NCI-H2227 (cell line): ENCODE measurements around the gene SLC39A11.
"Not testable (repeated sequence)": the region's sequence is repeated elsewhere in the genome, so short reads cannot be mapped to it uniquely, and the experiment has no call there.

Source experiments
- DNase-seq: peaks from one replicate; lab custom pipeline; 2025; ENCODE audit not compliant: unreplicated experiment; lab: John Stamatoyannopoulos, UW

Gene SLC39A11

DNA sequence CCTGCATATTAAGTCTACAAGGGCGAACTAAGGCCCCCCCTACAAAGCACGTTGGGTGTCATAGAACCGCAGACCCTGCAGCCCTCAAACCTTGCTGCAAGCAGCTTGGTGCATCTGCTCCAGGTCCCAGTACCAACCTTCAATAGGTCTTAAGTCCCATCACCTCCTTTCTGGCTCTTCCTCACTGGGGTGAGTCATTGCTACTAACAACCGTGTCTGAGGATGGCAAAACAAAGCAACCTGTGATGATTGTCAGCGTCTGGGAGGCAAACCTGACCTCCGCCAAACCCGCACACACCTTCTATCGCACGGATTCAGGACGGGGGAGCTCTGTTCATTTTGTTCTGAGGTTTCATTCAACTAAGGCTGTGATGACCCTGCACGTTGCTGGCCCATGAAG is 138.9 kb downstream of the SLC39A11 start:
- DNase-seq: no peak

DNA sequence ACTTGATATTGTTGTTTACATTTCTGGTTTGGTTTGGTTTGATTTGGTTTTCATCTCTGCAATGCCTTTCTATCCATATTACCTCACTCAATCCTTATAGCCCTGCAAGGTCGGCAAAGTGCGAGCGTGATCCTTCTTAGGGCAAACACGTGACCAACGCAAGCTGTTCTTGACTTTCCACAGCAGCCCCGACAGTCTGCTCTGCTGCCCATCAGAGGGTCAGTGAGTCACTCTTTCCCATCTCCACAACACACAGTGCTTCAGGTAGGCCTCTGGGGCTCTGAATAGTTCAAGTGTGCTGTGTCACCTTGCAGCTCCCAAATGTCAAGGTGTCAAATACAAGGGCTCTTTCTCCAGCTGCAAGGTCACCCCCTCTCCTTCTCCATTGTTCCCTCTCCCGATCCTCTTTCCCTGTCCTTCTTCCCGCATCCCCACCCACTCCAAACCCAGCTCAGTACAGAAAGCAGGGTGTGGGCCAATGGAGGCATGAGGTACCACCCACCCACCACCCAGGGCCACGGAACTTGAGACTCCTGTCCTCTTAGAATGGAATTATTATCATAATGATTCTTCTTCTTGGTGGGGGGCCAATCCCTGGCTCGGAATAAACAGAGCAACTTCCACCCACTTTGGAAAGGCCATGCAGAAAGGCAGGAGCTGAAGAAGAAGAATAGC is 139.7 kb downstream of the SLC39A11 start:
- DNase-seq: no peak

DNA sequence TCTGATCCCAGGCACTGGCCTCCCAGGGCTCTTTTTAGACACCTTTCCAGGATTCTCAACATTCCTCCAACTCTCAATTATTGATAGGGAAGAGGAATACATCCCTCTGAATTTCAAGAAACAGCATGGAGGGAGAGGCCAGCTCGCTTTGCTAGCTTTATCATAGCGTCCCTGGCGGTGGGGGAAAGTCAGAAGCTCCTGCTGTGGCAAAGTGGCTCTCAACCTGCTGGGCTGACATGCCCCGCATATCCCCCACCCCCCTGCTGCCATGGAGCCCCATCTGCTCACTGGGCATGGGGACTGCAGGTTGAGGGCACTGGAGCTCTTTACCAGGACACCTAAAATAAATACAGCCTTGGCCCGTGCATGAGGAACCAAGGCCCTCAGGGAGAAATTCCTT is 140.3 kb downstream of the SLC39A11 start:
- DNase-seq: peak; percentile 20

DNA sequence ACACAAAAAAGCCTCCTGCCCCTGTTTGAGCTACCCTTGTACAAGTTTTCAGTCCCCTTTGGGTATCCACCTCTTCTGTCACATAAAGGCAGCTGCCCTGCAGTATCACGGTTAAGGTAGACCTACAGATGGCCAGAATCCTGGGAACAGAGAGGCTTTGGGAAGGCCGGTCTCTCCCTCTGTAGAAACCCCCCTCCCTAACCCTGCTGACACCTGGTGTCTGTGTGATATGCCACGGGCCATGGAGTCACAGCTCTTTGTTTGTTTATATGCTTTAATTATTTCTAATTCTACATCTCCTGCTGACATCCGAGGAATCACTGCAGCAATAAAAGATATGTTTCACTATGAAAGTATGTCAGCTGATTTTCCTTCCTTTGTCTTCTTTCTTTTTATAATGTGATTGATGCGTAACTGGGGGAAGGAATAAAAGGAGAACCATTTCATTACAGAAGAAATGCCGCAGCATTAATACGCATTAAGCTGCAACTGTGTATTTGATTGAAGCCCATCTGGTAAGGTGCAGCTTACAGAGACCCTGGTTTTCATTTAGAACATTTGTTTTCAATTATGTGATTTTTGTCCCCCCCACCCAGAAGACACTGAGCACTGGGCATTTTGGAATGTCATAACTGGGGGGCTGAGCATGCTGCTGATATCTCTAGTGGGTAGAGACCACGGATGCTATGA is 142.1 kb downstream of the SLC39A11 start:
- peak; percentile 34 for DNase-seq

DNA sequence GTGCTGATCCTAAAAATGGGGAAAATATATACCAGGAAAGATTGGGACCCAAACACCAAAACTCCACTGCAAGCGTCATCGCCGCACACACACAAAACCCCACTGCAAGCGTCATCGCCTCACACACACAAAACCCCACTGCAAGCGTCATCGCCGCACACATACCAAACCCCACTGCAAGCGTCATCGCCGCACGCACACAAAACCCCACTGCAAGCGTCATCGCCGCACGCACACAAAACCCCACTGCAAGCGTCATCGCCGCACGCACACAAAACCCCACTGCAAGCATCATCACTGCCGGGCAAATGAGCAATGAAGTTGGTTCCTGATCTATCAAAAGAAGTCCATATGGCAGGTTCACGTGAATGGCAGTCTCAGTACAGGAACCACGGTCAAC is 144.4 kb downstream of the SLC39A11 start:
- DNase-seq: no peak

DNA sequence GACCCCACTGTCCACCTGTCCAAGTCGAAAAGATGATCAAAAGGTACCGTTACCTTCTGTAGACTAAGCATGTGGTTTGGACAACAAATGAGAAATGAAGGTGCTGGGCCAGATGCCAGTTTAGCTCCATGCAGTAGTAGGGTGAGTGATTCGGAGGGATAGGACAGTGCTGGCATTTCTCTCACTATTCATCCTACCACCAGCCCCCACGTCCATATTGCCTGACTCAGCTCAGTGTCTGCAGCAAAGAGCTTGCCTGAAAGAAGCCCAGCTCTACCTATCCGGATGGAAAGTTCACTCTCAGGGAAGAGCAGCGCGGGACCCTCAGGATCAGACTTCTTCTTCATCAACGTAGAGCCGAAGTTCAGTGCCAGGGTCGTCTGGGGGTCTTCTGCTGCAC is 145.0 kb downstream of the SLC39A11 start:
- no peak for DNase-seq

DNA sequence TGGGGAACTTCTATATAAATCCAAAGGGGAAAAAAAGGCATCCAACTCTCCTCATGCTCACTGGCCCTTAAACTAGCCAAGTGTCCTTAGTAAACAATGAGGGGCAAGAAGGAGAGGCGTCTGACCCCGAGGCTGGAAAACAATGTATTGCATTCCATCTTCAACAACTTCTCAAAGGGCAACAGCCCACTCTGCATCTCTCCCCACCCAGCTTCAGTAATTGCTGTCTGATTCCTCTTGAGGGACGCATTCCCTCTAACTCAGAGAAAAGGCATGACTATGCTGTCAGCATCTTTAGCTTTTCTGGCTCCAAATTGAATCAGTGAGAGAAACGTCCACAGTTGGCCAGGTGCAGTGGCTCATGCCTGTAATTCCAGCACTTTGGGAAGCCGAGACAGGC is 145.8 kb downstream of the SLC39A11 start:
- DNase-seq: no peak

DNA sequence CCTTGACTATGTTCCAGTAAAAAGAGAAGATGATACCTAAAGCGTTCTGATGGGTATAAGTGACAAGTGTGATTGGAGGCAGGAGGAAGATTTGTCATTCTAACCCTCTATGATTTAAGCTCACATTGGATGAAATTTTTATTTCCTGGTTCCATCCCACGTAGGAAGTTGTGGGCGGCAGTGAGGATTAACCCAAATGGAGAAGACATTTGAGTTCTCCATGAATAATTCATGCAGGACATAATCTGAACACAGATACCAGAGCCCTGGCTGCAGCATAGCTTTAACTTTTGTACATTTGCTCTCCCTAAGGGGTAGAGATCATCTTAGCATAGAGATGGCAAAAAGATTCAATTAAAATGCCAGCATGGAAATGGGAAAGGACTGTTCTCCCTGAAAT is 146.3 kb downstream of the SLC39A11 start:
- DNase-seq: no peak

DNA sequence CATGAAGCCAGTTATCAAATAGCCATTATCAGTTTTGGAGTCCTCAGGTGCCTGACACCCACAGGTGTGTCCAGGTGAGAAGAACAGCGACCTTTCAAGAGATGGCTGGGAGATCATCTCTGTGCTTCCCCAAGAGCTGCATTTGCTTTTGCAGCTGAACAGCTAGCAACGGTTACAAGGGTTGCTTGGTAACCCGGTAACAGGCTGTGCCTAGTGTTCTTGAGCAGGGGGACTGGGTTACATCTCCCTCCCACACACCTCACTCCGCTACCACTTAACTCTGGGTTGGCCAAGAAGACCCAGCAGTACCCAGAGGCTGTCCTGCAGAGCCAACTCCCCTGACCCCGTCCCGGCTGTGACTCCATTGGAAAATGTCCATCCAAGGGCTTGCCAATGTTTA is 147.0 kb downstream of the SLC39A11 start:
- DNase-seq: no peak

DNA sequence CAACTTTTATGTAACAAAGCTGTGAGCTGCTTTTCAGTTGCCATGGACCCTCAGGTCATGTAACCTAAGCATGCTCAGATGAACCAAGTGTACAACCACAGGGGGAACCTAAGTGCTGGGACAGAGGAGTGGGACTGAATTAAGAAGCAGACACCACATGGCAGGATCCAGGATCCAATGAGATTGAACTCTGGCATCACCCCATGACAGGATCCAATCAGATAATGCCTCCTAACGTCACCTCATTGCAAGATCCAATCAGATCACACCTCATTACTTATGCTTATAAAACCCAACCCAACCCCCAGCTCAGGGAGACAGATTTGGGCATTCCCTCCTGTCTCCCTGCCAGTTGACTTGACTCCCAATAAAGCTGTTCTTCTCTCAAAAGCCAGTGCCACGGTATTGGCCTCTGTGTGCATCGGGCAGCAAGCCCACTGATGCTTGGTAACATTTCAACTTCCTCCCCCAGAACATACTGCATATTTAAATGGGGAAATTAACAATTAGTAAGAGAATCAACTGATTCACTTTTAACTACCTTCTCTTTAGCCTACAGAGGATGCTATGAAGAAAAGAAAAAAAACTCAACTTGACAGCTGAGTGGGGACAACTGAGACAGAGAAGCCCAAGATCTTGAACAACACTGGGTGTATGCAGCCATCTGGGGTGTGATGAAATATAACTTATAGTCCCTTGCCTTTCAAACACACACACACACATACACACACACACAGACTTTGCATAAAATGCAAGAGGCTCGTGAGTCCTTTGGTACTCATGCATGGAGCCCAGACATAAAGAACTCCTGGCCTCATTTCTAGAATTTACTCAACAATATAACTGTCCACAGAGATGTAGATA is 148.4 kb downstream of the SLC39A11 start:
- DNase-seq: no peak

DNA sequence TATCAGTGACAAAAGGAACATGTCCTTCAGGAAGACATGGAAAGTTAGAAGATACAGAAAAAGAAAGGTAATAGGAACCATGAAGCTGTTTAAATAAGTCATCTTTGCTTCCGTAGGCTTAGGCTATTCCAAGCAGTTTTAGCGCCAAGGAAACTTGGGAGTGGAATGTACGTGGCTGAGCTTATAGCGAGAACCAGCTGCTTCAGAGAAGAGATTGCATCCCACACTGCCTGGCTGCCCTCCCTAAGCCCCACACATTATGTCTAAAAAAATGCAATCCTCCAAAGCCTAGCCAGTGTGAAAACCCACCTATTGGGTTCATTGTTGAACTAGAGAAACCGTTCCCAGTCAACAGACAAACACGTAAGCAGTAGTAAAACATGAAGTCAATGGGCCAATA is 149.9 kb downstream of the SLC39A11 start:
- DNase-seq: no peak

DNA sequence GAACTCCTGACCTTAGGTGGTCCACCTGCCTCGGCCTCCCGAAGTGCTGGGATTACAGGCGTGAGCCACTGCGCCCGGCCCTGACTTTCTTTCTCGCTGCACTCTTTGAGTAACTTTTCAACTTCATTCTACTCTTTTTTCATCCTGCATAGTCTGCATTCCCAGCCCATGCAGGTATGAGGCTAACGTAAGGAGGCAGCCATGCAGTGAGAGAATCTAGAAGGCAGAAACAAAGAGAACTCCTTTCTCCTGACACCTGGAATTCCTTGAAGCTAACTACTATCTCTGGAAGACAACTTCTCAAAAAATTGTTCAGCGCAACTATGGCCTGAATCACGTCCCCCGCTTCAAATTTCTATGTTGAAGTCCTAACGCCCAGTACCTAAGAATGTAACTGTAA is 152.0 kb downstream of the SLC39A11 start:
- DNase-seq: no peak

DNA sequence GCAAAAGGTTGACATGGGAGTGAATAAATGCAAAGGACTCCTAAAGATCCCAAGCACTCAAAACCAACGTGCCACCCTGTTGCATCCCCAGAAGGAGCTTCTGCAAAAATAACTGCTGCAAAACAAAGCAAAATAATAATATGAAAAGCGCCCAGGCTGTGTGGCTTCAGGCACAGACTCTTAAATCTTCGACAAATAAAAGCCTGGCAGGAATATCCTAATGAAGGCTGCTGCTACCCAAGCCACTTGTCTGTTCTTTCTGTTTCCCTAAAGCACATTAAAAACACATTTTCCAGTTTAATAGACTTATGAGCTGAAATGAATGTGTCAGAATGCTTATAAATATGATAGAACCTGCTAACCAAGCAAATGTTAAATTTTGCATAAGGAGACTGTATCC is 154.0 kb downstream of the SLC39A11 start:
- no peak for DNase-seq

DNA sequence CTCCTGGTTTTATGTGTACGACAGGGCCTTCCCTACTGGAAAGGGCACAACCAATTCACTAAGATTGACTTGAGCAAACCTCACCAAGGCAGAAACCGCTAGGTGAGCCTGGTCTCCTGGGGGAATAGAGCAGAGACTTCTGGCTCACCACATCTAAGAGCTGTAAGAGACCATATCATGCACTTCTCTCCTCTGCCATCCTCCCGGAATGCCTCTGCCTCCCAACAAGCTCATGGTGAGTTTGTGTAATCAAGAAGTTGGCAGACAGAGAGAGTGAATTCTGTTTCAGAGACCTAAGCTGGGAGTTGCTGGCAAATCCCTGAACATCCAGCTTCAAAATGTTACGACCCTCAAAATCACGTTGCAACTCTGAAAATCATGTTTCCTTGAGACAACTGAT is 154.8 kb downstream of the SLC39A11 start:
- no peak for DNase-seq

DNA sequence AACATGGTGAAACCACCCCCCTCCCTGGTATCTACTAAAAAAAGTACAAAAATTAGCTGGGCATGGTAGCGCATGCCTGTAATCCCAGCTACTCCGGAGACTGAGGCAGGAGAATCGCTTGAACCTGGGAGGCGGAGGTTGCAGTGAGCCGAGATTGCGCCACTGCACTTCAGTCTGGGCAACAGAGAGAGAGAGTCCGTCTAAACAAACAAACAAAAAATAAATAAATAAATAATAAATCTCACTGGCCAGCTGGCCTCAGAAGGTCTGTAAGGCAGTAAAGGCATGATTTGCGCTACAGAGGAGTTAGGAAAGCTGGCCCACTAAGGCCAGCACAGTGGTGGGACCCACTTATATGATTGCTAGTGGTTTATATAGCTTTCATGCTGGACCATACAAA is 155.2 kb downstream of the SLC39A11 start:
- not testable (repeated sequence) for DNase-seq

DNA sequence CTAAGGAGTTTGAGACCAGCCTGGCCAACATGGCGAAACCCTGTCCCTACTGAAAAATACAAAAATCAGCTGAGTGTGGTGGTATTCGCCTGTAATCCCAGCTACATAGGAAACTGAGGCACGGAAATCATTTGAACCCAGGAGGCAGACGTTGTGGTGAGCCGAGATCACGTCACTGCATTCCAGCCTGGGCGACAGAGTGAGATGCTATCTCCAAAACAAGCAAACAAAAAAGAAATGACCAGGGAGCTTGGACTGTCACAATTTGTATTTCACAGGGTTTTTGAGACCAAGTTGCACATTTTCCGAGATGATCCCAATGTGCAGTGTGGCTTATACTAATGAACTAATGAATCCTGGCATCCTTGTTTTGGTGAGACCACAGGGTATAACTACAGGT is 156.5 kb downstream of the SLC39A11 start:
- DNase-seq: no peak

DNA sequence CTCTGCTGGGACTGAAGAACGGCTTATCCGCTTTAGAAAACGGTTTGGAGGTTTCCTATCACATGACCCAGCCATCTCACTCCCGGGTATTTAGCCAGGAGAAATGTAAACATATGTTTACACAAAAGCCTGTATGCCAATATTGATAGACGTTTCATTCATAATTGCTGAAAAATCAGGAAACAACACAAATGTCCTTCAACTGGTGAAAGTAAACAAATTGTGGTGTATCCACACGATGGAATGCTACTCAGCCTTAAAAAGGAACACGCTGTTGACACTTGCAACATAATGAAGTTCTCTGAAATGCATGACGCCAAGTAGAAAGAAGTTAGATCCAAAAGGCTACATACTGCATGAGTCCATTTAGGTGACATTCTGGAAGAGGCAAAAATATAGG is 157.6 kb downstream of the SLC39A11 start:
- no peak for DNase-seq

DNA sequence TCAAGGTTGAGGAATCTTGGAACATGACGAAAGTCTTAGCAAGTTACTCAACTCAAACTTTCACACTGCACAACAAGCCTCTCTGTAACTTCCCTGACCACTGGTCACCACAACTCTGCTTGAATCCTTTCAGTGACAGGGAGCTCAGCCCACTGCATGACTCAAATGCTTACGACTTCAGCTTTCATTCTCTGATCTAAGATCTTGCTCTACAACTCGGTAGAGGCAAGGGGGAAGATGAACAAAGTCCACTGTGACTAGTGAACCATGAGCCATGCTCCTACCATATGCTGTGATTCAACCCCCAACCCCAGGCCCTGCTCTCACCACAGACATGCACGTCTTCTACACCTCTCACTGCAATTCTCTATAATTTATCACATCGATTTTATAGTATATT is 160.9 kb downstream of the SLC39A11 start:
- no peak for DNase-seq

DNA sequence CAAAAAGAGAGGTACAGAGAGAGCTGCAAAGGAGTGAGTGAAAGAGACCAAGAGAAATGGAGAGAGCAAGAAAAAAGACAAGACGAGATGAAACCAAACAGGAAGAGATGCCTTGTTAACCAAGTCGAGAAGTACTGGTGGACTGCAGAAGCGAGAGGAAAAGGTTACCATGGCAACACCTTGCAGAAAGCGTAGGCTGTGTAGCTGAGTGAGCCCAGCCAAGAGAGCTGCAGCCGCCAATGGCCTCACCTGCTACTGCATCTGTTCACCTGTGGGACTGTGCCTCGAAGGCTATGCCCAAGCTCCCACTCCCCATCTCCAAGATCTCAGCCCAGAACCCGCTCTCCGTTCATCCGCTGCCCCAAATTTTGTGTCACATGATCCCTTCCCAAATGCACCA is 161.3 kb downstream of the SLC39A11 start:
- peak; percentile 14 for DNase-seq

DNA sequence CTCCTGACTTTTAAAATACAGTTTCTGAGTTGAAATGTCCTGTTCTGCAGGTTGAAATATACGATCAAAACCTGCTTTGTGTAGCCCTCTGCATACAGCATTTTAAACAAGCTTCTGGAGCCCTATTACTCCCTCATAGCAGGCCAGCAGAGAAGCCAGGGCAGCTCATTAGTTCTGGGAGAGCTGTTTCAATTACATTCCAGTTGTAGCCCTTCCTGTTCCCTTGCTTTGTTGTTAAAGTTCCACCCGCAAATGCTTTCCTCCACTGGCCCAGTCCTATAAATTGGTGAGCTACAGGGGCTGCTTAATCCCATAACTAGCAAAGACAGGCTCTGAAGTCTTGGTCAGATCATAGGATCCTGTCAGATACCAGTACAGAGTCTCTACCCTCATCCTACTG is 162.5 kb downstream of the SLC39A11 start:
- no peak for DNase-seq

DNA sequence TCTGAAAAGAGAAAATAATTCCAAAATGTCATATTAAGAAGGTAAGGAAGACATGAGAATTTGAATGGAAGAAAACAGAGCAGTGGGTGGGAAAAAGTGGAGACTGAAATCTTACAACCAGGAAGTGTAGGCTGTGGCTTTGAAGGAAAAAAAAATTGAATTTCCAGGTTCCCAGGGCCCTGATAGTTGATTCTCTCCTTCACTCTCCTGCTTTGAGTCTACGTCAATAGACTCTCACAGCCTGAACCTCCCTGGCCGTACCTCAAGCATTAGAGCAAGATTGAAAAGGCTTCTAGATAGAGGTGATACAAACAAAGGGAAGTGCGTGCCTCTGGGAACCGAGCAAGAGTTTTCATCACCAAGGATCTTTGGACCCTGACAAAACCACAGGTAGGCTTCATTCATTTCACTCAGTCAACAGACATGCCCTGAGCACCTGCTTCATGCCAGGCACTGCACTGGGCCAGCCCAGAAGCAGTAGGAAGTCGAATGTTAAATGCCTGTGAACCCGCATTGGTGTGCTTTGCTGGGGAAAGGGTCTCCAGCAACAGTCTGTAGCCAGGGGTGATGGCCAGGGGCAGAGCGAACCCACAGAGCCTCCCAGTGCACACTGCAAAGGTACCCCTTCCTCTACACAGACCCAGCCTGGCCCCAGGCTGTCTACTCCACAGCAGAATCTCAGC is 163.9 kb downstream of the SLC39A11 start:
- no peak for DNase-seq
